Measurements from ENCODE around the gene ZNF783.

Gene ZNF783

GRCh38 chr7:149261829-149262617 is at the start of gene ZNF783:
ZNF783 (plus strand) TSS chr7:149262196; CDS start chr7:149262334, 138 bp downstream.
- Histone ChIP-seq H3K27ac (ENCODE audit: low read length) (no peak within 1 kb of the TSS), H3K9me3 (ENCODE audit: insufficient read depth, low read depth, low read length) (no peaks in the 10 kb centered on the region), H3K4me3 (ENCODE audit: low read length) (peak within 1 kb of the TSS; percentile 70)

GRCh38 chr7:149214020-149214720 is 47.8 kb upstream of the ZNF783 start:
- H3K9me3 ChIP-seq (ENCODE audit: insufficient read depth, low read depth, low read length) = no peaks in the 10 kb centered on the region
- peaks cover 3% of the 10 kb centered on the region for H3K4me1 ChIP-seq (ENCODE audit: insufficient read depth, low read length)
- H3K4me3 ChIP-seq (ENCODE audit: low read length) = no peak overlapping the region
- H3K9ac ChIP-seq (ENCODE audit: low read depth, low read length) = no peak overlapping the region
- no peaks in the 10 kb centered on the region for H3K27me3 ChIP-seq (ENCODE audit: insufficient read depth, low read length)
- H3K27ac ChIP-seq (ENCODE audit: low read length) = no peak overlapping the region
- H3K36me3 ChIP-seq (ENCODE audit: insufficient read depth, low read depth, low read length) = peaks cover 100% of the 10 kb centered on the region

More at GRCh38 chr7:149261829-149262617, at the start of gene ZNF783:
- H3K9ac ChIP-seq (ENCODE audit: low read depth, low read length) = peak within 1 kb of the TSS; percentile 75
- H3K4me1 ChIP-seq (ENCODE audit: insufficient read depth, low read length) = no peaks in the 10 kb centered on the region
- H3K36me3 ChIP-seq (ENCODE audit: insufficient read depth, low read depth, low read length) = peaks cover 11% of the 10 kb centered on the region
- peaks cover 11% of the 10 kb centered on the region for H3K27me3 ChIP-seq (ENCODE audit: insufficient read depth, low read length)

- H3K4me3 ChIP-seq (ENCODE audit: low read length) = no peak overlapping the region
- H3K9me3 ChIP-seq (ENCODE audit: insufficient read depth, low read depth, low read length) = no peaks in the 10 kb centered on the region
- H3K27ac ChIP-seq (ENCODE audit: low read length) = no peak overlapping the region
- peaks cover 90% of the 10 kb centered on the region for H3K36me3 ChIP-seq (ENCODE audit: insufficient read depth, low read depth, low read length)
- H3K4me1 ChIP-seq (ENCODE audit: insufficient read depth, low read length) = no peaks in the 10 kb centered on the region; the same call in 1 of the 2 replicates
- no peak overlapping the region for H3K9ac ChIP-seq (ENCODE audit: low read depth, low read length)
- H3K27me3 ChIP-seq (ENCODE audit: insufficient read depth, low read length) = no peaks in the 10 kb centered on the region
Observed at GRCh38 chr7:149216402-149216801, 45.6 kb upstream of the ZNF783 start.

- H3K27me3 ChIP-seq (ENCODE audit: insufficient read depth, low read length) = no peaks in the 10 kb centered on the region
- H3K9me3 ChIP-seq (ENCODE audit: insufficient read depth, low read depth, low read length) = no peaks in the 10 kb centered on the region
- H3K4me3 ChIP-seq (ENCODE audit: low read length) = no peak overlapping the region
- peaks cover 82% of the 10 kb centered on the region for H3K36me3 ChIP-seq (ENCODE audit: insufficient read depth, low read depth, low read length)
- H3K27ac ChIP-seq (ENCODE audit: low read length) = no peak overlapping the region
- H3K9ac ChIP-seq (ENCODE audit: low read depth, low read length) = no peak overlapping the region
- no peaks in the 10 kb centered on the region; the same call in 1 of the 2 replicates for H3K4me1 ChIP-seq (ENCODE audit: insufficient read depth, low read length)
Observed at GRCh38 chr7:149217570-149217969, 44.4 kb upstream of the ZNF783 start.

- Histone ChIP-seq H3K27ac (ENCODE audit: low read length) (no peak overlapping the region), H3K36me3 (ENCODE audit: insufficient read depth, low read depth, low read length) (peaks cover 75% of the 10 kb centered on the region), H3K27me3 (ENCODE audit: insufficient read depth, low read length) (no peaks in the 10 kb centered on the region), H3K9ac (ENCODE audit: low read depth, low read length) (no peak overlapping the region), H3K4me3 (ENCODE audit: low read length) (no peak overlapping the region), H3K9me3 (ENCODE audit: insufficient read depth, low read depth, low read length) (no peaks in the 10 kb centered on the region), H3K4me1 (ENCODE audit: insufficient read depth, low read length) (no peaks in the 10 kb centered on the region; the same call in 1 of the 2 replicates)
Observed at GRCh38 chr7:149218469-149219420, 43.3 kb upstream of the ZNF783 start.

- H3K27ac ChIP-seq (ENCODE audit: low read length) = no peak overlapping the region
- peaks cover 66% of the 10 kb centered on the region for H3K36me3 ChIP-seq (ENCODE audit: insufficient read depth, low read depth, low read length)
- H3K9me3 ChIP-seq (ENCODE audit: insufficient read depth, low read depth, low read length) = no peaks in the 10 kb centered on the region
- H3K4me1 ChIP-seq (ENCODE audit: insufficient read depth, low read length) = no peaks in the 10 kb centered on the region; the same call in 1 of the 2 replicates
- no peaks in the 10 kb centered on the region for H3K27me3 ChIP-seq (ENCODE audit: insufficient read depth, low read length)
- no peak overlapping the region for H3K4me3 ChIP-seq (ENCODE audit: low read length)
- no peak overlapping the region for H3K9ac ChIP-seq (ENCODE audit: low read depth, low read length)
Observed at GRCh38 chr7:149220534-149220933, 41.5 kb upstream of the ZNF783 start.

GRCh38 chr7:149223176-149223575 is 38.8 kb upstream of the ZNF783 start:
- Histone ChIP-seq H3K4me3 (ENCODE audit: low read length) (no peak overlapping the region), H3K36me3 (ENCODE audit: insufficient read depth, low read depth, low read length) (peaks cover 41% of the 10 kb centered on the region), H3K9me3 (ENCODE audit: insufficient read depth, low read depth, low read length) (no peaks in the 10 kb centered on the region), H3K27ac (ENCODE audit: low read length) (no peak overlapping the region), H3K27me3 (ENCODE audit: insufficient read depth, low read length) (no peaks in the 10 kb centered on the region), H3K4me1 (ENCODE audit: insufficient read depth, low read length) (no peaks in the 10 kb centered on the region; the same call in 1 of the 2 replicates), H3K9ac (ENCODE audit: low read depth, low read length) (no peak overlapping the region)

- Histone ChIP-seq H3K4me1 (ENCODE audit: insufficient read depth, low read length) (no peaks in the 10 kb centered on the region; the same call in 1 of the 2 replicates), H3K4me3 (ENCODE audit: low read length) (no peak overlapping the region), H3K27me3 (ENCODE audit: insufficient read depth, low read length) (no peaks in the 10 kb centered on the region), H3K36me3 (ENCODE audit: insufficient read depth, low read depth, low read length) (peaks cover 35% of the 10 kb centered on the region), H3K27ac (ENCODE audit: low read length) (no peak overlapping the region), H3K9me3 (ENCODE audit: insufficient read depth, low read depth, low read length) (no peaks in the 10 kb centered on the region), H3K9ac (ENCODE audit: low read depth, low read length) (no peak overlapping the region)
Observed at GRCh38 chr7:149223761-149224160, 38.2 kb upstream of the ZNF783 start.

- H3K36me3 ChIP-seq (ENCODE audit: insufficient read depth, low read depth, low read length) = peaks cover 29% of the 10 kb centered on the region
- H3K27ac ChIP-seq (ENCODE audit: low read length) = no peak overlapping the region
- no peaks in the 10 kb centered on the region for H3K27me3 ChIP-seq (ENCODE audit: insufficient read depth, low read length)
- no peaks in the 10 kb centered on the region for H3K4me1 ChIP-seq (ENCODE audit: insufficient read depth, low read length)
- H3K9ac ChIP-seq (ENCODE audit: low read depth, low read length) = no peak overlapping the region
- no peak overlapping the region for H3K4me3 ChIP-seq (ENCODE audit: low read length)
- H3K9me3 ChIP-seq (ENCODE audit: insufficient read depth, low read depth, low read length) = no peaks in the 10 kb centered on the region
Observed at GRCh38 chr7:149224352-149224751, 37.6 kb upstream of the ZNF783 start.

- no peak overlapping the region for H3K9ac ChIP-seq (ENCODE audit: low read depth, low read length)
- H3K27me3 ChIP-seq (ENCODE audit: insufficient read depth, low read length) = no peaks in the 10 kb centered on the region
- H3K4me3 ChIP-seq (ENCODE audit: low read length) = no peak overlapping the region
- no peaks in the 10 kb centered on the region for H3K4me1 ChIP-seq (ENCODE audit: insufficient read depth, low read length)
- H3K9me3 ChIP-seq (ENCODE audit: insufficient read depth, low read depth, low read length) = no peaks in the 10 kb centered on the region
- H3K36me3 ChIP-seq (ENCODE audit: insufficient read depth, low read depth, low read length) = peaks cover 29% of the 10 kb centered on the region
- H3K27ac ChIP-seq (ENCODE audit: low read length) = no peak overlapping the region
Observed at GRCh38 chr7:149225106-149225505, 36.9 kb upstream of the ZNF783 start.

GRCh38 chr7:149225656-149226055 is 36.3 kb upstream of the ZNF783 start:
- Histone ChIP-seq H3K4me3 (ENCODE audit: low read length) (no peak overlapping the region), H3K36me3 (ENCODE audit: insufficient read depth, low read depth, low read length) (peaks cover 25% of the 10 kb centered on the region), H3K27ac (ENCODE audit: low read length) (no peak overlapping the region), H3K4me1 (ENCODE audit: insufficient read depth, low read length) (no peaks in the 10 kb centered on the region), H3K27me3 (ENCODE audit: insufficient read depth, low read length) (no peaks in the 10 kb centered on the region), H3K9ac (ENCODE audit: low read depth, low read length) (no peak overlapping the region), H3K9me3 (ENCODE audit: insufficient read depth, low read depth, low read length) (no peaks in the 10 kb centered on the region)
